Measurements from ENCODE around the gene NTM.

The NTM gene

GRCh38 chr11:132342408-132342807 is 972.0 kb downstream of the NTM start:
- H4K20me1 ChIP-seq (ENCODE audit: control insufficient read depth, insufficient read depth, low read depth, low read length): no peaks in the 10 kb centered on the region
- no peak overlapping the region for H3K27ac ChIP-seq (ENCODE audit: low read depth, low read length)

GRCh38 chr11:132343445-132344175 is 973.2 kb downstream of the NTM start:
- H3F3A ChIP-seq (ENCODE audit: control insufficient read depth, insufficient read depth): no peaks in the 10 kb centered on the region
- no peaks in the 10 kb centered on the region for H3K4me1 ChIP-seq (ENCODE audit: control insufficient read depth, low read length)
- H3K79me2 ChIP-seq (ENCODE audit: control insufficient read depth, low read length): no peaks in the 10 kb centered on the region
- H3K4me3 ChIP-seq (ENCODE audit: low read length): no peak overlapping the region
- H4K20me1 ChIP-seq (ENCODE audit: control insufficient read depth, insufficient read depth, low read depth, low read length): no peaks in the 10 kb centered on the region
- no peaks in the 10 kb centered on the region for H3K27me3 ChIP-seq (ENCODE audit: control insufficient read depth, low read length)
- H3K9me3 ChIP-seq (ENCODE audit: control insufficient read depth, insufficient read depth, low read length): no peaks in the 10 kb centered on the region
- H3K27ac ChIP-seq (ENCODE audit: low read depth, low read length): no peak overlapping the region
- TF ChIP-seq CTCF (IDR thresholded peaks at IDR 0.05; ENCODE audit: low read depth, low read length, poor library complexity, severe bottlenecking) (no peak), EZH2phosphoT487 (IDR thresholded peaks at IDR 0.05; ENCODE audit: borderline replicate concordance, low read length) (no peak)
- no peaks in the 10 kb centered on the region for H3K36me3 ChIP-seq (ENCODE audit: control insufficient read depth, low read length)
- no peak overlapping the region for H3K4me2 ChIP-seq (ENCODE audit: low read length)
- H3K9me2 ChIP-seq (replicated peaks; ENCODE audit: control insufficient read depth, low read length): no peaks in the 10 kb centered on the region

More at GRCh38 chr11:132342408-132342807, 972.0 kb downstream of the NTM start:
- H3K36me3 ChIP-seq (ENCODE audit: control insufficient read depth, low read length): no peaks in the 10 kb centered on the region
- H3K79me2 ChIP-seq (ENCODE audit: control insufficient read depth, low read length): no peaks in the 10 kb centered on the region
- no peak for TF ChIP-seq CTCF (IDR thresholded peaks at IDR 0.05; ENCODE audit: low read depth, low read length, poor library complexity, severe bottlenecking)
- no peak for TF ChIP-seq EZH2phosphoT487 (IDR thresholded peaks at IDR 0.05; ENCODE audit: borderline replicate concordance, low read length)
- H3K4me3 ChIP-seq (ENCODE audit: low read length): no peak overlapping the region
- no peak overlapping the region for H3K4me2 ChIP-seq (ENCODE audit: low read length)
- no peaks in the 10 kb centered on the region for H3K9me3 ChIP-seq (ENCODE audit: control insufficient read depth, insufficient read depth, low read length)
- H3K27me3 ChIP-seq (ENCODE audit: control insufficient read depth, low read length): no peaks in the 10 kb centered on the region
- no peaks in the 10 kb centered on the region for H3K4me1 ChIP-seq (ENCODE audit: control insufficient read depth, low read length)
- no peaks in the 10 kb centered on the region for H3F3A ChIP-seq (ENCODE audit: control insufficient read depth, insufficient read depth)
- H3K9me2 ChIP-seq (replicated peaks; ENCODE audit: control insufficient read depth, low read length): no peaks in the 10 kb centered on the region

- Histone ChIP-seq H3K9me3 (ENCODE audit: control insufficient read depth, insufficient read depth, low read length) (no peaks in the 10 kb centered on the region), H3F3A (ENCODE audit: control insufficient read depth, insufficient read depth) (no peaks in the 10 kb centered on the region), H3K9me2 (replicated peaks; ENCODE audit: control insufficient read depth, low read length) (no peaks in the 10 kb centered on the region), H3K79me2 (ENCODE audit: control insufficient read depth, low read length) (no peaks in the 10 kb centered on the region), H3K27ac (ENCODE audit: low read depth, low read length) (no peak overlapping the region), H3K36me3 (ENCODE audit: control insufficient read depth, low read length) (no peaks in the 10 kb centered on the region), H3K4me3 (ENCODE audit: low read length) (no peak overlapping the region), H3K4me2 (ENCODE audit: low read length) (no peak overlapping the region), H3K4me1 (ENCODE audit: control insufficient read depth, low read length) (no peaks in the 10 kb centered on the region), H3K27me3 (ENCODE audit: control insufficient read depth, low read length) (no peaks in the 10 kb centered on the region), H4K20me1 (ENCODE audit: control insufficient read depth, insufficient read depth, low read depth, low read length) (no peaks in the 10 kb centered on the region)
- TF ChIP-seq CTCF (IDR thresholded peaks at IDR 0.05; ENCODE audit: low read depth, low read length, poor library complexity, severe bottlenecking): no peak
- no peak for TF ChIP-seq EZH2phosphoT487 (IDR thresholded peaks at IDR 0.05; ENCODE audit: borderline replicate concordance, low read length)
Observed at GRCh38 chr11:132346558-132347148, 976.2 kb downstream of the NTM start.
